HCEC 1CT (cell line): ENCODE results near the gene PLSCR2.
"Not testable (repeated sequence)": the region's sequence is repeated elsewhere in the genome, so short reads cannot be mapped to it uniquely, and the experiment has no call there.

Source experiments
- DNase-seq: peaks from one replicate; pipeline ENCODE4 v3.0.0-alpha.2; 2017

PLSCR2 gene, protein sequence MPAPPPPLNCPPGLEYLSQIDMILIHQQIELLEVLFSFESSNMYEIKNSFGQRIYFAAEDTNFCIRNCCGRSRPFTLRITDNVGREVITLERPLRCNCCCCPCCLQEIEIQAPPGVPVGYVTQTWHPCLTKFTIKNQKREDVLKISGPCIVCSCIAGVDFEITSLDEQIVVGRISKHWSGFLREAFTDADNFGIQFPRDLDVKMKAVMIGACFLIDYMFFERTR

DNA sequence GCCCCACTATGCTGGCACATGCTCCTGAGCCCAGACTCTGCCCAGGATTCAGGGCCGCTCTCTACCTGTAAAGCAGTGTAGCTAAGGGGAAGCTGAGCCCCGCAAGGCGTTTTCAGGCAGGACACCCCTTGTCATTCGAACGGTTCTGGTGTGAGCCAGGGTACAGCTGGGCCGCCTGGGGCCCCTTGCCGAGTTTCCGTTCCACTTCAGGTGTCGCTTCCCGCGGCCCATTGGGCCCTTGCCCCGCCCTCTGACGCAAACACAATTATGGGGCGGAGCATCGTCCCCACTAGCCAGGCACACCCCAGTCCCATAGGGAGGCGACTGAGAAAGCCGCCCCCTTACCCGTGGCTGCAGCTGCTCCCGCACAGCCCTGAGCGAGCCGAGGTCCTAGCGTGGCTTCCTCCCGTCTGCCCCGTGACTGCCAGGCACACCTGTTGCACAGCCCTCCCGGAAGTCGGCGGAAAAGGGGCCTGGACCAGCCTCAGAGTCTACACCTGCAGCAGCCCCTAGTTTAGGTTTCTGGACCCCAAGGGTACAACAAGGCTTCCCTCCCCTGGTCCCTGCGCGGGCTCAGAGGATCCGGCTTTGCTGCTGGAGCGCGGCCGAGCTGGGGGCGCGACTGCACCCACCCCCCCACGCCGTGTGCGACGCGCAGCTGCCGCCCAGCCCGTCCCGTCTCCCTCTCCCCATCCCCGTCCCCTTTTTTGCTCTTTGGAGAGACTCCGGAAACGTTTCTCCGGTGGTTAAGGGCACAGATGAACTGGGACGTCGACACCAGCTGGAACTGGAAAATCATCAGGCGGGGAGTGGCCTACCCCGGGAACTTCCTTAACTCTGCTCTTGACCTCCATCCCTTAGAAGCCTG is at the start of gene PLSCR2:
Gene PLSCR2 (minus strand): TSS at position 412 of the 868 bp plus-strand sequence. CDS start 9,657 bp downstream, outside the sequence.
- DNase-seq: no peak

DNA sequence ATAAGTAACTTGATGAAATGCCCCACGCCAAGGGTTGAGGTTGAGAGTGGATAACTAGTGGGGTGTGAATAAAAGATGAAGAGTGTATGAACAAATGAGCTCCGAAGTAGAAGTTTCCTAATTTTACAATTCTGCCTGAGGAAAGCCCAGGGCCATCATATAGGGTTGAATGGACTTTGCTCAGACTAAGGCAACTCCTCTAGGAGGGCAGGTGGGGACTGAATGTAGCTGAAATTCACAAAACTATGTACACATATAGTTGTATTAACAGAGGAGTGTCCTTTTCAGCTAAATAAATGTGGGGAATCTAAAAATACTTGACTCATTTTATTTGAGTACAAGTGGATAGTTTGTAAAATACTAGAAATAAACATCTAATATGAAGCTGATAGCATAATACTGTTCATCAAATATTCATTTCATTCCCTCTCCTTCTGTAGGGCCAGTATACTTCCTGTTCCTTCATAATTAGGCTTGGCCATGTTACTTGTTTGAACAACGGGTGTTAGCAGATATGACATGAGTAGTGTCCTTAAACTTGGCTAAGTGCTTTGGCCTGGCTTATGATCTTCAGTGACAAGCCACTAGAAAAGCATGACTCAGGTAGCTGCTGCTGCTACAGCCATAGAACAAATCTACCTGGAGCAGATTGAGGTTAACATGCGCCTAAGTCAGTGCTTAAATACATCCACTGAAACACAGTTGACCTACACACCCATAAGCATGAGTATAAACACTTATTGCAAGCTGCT is 48.5 kb upstream of the PLSCR2 start:
- no peak for DNase-seq

DNA sequence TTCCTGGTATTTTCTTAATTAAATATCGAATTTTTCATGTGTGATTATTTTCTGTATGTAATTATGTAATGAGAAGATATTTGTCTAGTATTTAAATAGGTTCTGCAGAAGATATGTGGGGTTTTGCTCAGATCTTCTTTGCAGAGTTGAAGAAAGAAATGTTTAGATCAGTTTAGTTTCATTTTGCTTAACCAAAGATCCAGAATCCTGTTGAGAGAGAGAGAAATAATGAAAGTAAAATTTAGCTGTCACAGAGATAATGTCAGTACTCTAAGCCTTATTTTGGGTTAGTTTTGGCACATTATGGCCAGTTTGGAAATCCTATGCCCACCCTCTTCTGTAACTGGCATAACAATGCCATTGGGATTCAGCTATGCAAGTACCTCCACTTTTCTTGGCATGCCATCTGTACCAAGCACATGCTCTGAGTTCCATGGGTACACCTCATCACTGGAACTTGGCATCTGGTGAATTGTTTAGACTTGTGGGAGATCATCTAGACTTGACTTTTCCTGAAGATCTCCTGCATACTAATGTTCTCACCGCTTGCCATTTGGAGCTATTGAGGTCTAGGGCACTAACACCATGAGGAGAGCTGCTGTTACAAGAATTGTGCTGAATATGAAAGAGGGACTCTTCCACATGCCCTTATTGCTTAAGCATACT is 44.2 kb upstream of the PLSCR2 start:
- DNase-seq: no peak

DNA sequence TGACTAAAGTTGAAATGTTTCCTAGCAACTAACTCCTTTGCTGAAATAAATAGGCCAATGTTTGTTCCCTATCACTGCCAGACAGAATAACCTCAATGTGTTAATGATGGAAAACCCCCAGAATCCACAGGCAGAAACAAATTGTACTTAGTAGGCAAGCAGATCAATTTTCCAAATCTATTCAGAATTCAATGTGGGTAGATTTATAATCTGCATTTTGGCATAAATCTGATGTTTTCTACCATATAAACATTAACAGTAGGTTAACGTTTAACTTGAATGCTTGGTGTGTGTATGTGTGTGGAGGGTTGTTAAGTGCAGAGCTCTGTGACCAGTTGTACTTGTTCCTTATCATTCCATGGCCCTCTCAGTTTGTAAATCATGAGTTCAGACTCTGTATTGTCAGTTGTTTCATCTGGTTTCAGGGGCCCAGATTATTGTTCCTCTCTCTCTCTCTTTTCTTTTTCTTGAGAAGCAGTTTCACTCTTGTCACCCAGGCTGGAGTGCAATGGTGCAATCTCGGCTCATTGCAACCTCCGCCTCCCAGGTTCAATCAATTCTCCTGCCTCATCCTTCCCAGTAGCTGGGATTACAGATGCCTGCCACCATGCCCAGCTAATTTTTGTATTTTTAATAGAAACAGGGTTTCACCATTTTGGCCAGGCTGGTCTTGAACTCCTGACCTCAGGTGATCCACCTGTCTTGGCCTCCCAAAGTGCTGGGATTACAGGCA is 42.2 kb upstream of the PLSCR2 start:
- DNase-seq: no peak

GRCh38 chr3:146507331-146508120 is 38.2 kb upstream of the PLSCR2 start:
- DNase-seq: no peak

DNA sequence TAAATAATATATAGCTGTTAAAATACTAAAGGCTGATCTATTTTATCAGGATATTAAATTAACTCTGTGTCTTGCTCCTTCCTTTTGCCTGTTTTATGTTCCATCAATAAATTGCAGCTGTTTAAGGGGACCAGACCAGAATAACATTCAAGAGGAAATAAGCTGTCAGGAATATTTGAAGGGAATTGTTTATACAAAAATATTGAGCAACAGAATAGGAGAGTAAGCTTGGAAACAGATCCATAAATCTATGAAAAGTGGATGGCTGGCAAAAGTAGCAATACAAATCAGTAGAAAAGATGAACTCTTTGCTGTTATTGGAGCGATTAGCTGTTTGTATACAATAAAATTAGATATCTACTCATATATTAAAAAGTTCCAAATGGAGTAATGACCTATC is 36.2 kb upstream of the PLSCR2 start:
- DNase-seq: peak; percentile 44

- peak; percentile 3 for DNase-seq
Measured at GRCh38 chr3:146504498-146505197, 35.3 kb upstream of the PLSCR2 start.

DNA sequence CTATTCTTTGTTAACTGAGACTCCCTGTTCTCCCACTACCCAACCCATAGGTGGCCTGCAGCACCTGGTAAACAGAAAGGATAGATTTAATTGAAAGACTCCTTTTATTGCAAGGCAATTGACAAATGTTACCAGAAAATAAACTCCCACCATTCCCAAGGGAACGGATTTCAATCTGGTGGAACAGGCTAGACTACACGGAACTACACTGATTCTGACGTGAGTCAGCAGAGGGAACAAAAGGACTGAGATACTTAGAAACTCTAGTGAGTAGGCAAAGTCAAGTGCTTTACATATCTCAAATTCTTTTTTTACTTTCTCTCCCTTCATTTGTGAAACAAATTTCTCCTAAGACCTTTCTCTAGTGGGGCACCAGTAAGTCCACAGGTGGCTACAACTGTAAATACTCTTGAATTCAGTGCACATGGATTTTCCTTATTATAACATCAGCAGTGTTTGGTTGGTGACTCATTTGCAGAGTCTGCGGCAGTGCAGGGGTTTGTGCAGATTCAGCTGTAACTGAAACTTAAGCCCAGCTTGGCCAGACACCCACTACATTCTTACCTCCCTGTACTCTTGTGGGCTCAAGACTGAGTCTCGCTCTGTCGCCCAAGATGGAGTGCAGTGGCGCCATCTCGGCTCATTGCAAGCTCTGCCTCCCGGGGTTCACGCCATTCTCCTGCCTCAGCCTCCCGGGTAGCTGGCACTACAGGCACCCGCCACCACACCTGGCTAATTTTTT is 34.3 kb upstream of the PLSCR2 start:
- peak; percentile 92 for DNase-seq

GRCh38 chr3:146502887-146503460 is 33.6 kb upstream of the PLSCR2 start:
- DNase-seq: peak; percentile 6

DNA sequence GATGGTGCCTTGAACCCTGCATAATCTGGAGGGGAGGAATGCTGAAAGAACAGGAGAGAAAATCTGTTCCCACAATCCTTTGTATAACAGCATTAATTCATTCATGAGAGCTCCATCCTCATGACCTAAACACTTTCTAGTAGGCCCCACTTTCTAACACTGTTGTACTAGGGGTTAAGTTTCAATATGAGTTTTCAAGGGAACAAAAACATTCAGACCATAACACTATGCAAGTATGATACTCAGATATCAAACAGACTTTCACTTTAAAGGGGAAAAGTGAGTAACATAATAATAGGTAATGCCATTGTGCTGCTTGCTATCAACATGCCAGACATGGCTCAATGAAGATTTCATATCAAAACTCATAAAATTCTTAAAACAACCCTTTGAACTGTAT is 32.4 kb upstream of the PLSCR2 start:
- no peak for DNase-seq

DNA sequence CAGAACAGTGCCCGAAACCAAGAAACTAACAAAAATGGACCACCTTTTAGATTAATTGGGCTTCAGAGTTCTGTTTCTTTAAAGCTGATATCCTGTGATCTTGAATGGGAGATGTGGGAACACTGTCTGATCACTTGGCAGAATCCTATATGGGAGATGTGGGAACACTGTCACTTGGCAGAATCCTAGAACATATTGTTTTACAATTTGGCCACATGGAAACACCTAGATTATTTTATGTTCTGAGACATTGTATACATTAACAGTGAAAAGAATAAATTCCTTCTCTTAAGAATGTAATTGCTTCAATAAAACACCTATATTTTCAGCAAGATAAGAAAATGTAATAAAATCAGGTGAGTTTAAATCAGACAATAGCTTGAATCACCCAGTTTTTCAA is 30.3 kb upstream of the PLSCR2 start:
- DNase-seq: no peak

- no peak for DNase-seq
Measured at GRCh38 chr3:146498002-146498736, 28.8 kb upstream of the PLSCR2 start.

DNA sequence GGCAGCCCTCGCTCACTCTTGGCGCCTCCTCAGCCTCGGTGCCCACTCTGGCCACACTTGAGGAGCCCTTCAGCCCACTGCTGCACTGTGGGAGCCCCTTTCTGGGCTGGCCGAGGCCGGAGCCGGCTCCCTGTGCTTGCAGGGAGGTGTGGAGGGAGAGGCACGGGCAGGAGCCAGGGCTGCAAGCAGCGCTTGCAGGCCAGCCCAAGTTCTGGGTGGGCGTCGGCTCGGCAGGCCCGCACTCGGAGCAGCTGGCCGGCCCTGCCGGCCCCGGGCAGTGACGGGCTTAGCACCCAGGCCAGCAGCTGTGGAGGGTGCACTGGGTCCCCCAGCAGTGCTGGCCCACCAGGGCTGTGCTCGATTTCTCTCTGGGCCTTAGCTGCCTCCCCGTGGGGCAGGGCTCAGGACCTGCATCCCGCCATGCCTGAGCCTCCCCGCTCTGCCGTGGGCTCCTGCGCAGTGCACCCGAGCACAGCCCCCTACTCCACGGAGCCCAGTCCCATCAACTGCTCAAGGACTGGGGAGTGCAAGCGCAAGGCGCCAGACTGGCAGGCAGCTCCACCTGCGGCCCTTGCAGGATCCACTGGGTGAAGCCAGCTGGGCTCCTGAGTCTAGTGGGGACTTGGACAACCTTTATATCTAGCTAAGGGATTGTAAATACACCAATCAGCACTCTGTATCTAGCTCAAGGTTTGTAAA is 27.9 kb upstream of the PLSCR2 start:
- not testable (repeated sequence) for DNase-seq

- no peak for DNase-seq
Measured at GRCh38 chr3:146496726-146497125, 27.4 kb upstream of the PLSCR2 start.

DNA sequence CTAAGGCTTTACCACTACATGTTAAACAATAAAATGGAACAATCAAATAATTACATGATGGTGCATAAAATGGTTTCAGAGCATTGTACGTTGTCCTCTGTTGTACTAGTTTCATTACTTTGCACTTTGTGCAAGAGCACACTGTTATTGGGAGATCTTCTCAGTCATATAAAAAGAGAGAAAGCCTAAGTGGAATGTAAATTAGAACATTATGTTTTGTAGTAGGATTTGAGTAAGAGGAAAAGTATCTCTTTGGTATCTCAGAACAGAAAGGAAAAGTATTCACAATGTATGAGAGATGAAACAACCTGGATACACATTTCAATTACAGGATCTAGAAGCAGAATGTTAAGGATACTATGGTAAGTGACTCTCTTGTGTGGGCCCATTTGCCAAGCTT is 26.9 kb upstream of the PLSCR2 start:
- peak; percentile 27 for DNase-seq

- DNase-seq: peak; percentile 79
Measured at GRCh38 chr3:146493761-146494160, 24.4 kb upstream of the PLSCR2 start.

- DNase-seq: no peak
Measured at GRCh38 chr3:146493221-146493620, 23.9 kb upstream of the PLSCR2 start.

DNA sequence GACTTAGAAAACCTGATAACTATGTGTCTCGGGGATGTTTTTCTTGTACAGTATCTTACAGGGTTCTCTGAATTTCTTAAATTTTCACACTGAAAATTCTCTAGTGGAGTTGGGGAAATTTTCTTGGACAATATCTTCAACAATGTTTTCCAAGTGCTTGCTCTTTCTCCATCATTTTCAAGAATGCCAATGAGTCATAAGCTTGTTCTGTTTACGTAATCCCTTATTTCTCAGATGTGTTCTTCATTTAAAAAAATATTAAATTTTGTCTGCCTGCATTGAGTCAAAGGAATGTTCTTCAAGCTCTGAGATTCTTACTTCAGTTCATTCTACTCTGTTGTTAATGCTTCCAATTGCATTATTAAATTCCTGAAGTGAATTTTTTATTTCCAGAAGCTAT is 21.9 kb upstream of the PLSCR2 start:
- DNase-seq: peak; percentile 85
